Body of pancreas (tissue), 4 donors: Measurements from ENCODE around the gene USP34. TPM values are rescaled to one million over a fixed set of nuclear protein-coding genes. Genes with fewer than 3 reads are reported as not detected.
"Not testable (repeated sequence)": the region's sequence is repeated elsewhere in the genome, so short reads cannot be mapped to it uniquely, and the experiment has no call there.

Experiments
- ATAC-seq: fragments of 150-250 bp; one replicate; pipeline ENCODE4 v1.9.1; 2016
- DNase-seq, 4 donors: peaks; one replicate each; pipeline ENCODE4 v3.0.0-alpha.2; 2019
- H3K27ac ChIP-seq, 4 donors: fragments of 200-600 bp; sonication (generic); 1 replicate in 3 of 4; 2 replicates in 1 of 4; pipeline versions ENCODE4 v1.5.1 to v1.6.1; 2016 to 2019; ENCODE audit warnings: mild to moderate bottlenecking in 1 of 4, mixed read lengths in 1 of 4, moderate library complexity in 1 of 4
- H3K27me3 ChIP-seq, 2 donors: fragments of 200-600 bp; sonication (generic); one replicate each; pipeline ENCODE4 v1.6.0; 2016; ENCODE audit warnings: mild to moderate bottlenecking in 1 of 2
- H3K36me3 ChIP-seq, 2 donors: fragments of 200-600 bp; sonication (generic); replicated peaks in 1 of 2; 2 replicates each; pipeline ENCODE4 v1.5.1; 2016; ENCODE audit warnings: low read depth in 2 of 2; ENCODE audit not compliant: insufficient read depth in 1 of 2
- H3K4me1 ChIP-seq: fragments of 200-600 bp; sonication (generic); one replicate; pipeline ENCODE4 v1.6.0; 2016
- H3K4me3 ChIP-seq, 2 donors: fragments of 200-600 bp; sonication (generic); 1 replicate in 1 of 2; 2 replicates in 1 of 2; pipeline ENCODE4 v1.5.1; 2016 to 2019
- H3K9me3 ChIP-seq, 3 donors: fragments of 200-600 bp; sonication (generic); 1 replicate in 2 of 3; 2 replicates in 1 of 3; pipeline ENCODE4 v1.5.1; 2016
- POLR2A ChIP-seq, 3 donors: fragments of 450-650 bp; IDR thresholded peaks; one replicate each; pipeline ENCODE4 v1.6.1; 2016; ENCODE audit warnings: antibody characterized with exemption in 3 of 3, mild to moderate bottlenecking in 2 of 3
- WGBS, 2 donors: methylation state at CpG; one replicate each; pipeline ENCODE4 v1.1.5; 2017; 5-methylcytosine and 5-hydroxymethylcytosine counted together
- intact Hi-C: fragments of 100-400 bp; cut with DNase I; formaldehyde crosslinking; loops from one replicate; pipeline ENCODE4 v1.15.1; 2023
- total RNA-seq, 2 donors: library from RNA; depleted of rRNA; stranded (reverse); fragments of >200 nt; gene quantifications; one replicate each; pipeline ENCODE4 v1.1.0, GENCODE V29; 2016
- TF ChIP-seq, protein P1 (sequence below), 7 experiments: fragments of 450-650 bp in 4 of 7; fragments of 200-600 bp in 3 of 7; sonication (generic) in 3 of 7; IDR thresholded peaks; one replicate each; pipeline ENCODE4 v1.5.1; 2016 to 2019; ENCODE audit warnings: antibody characterized with exemption in 7 of 7

Gene USP34
- total RNA-seq, 2 donors from 2014 or later, result 87.0 to 96.5 TPM

- ATAC-seq, result no peak
- TF ChIP-seq, protein P1, sequence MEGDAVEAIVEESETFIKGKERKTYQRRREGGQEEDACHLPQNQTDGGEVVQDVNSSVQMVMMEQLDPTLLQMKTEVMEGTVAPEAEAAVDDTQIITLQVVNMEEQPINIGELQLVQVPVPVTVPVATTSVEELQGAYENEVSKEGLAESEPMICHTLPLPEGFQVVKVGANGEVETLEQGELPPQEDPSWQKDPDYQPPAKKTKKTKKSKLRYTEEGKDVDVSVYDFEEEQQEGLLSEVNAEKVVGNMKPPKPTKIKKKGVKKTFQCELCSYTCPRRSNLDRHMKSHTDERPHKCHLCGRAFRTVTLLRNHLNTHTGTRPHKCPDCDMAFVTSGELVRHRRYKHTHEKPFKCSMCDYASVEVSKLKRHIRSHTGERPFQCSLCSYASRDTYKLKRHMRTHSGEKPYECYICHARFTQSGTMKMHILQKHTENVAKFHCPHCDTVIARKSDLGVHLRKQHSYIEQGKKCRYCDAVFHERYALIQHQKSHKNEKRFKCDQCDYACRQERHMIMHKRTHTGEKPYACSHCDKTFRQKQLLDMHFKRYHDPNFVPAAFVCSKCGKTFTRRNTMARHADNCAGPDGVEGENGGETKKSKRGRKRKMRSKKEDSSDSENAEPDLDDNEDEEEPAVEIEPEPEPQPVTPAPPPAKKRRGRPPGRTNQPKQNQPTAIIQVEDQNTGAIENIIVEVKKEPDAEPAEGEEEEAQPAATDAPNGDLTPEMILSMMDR (IDR thresholded peaks at IDR 0.05), result no peak
- no peak for TF ChIP-seq POLR2A (IDR thresholded peaks at IDR 0.05)
- H3K4me3 ChIP-seq, result no peak overlapping the region
- 89 to 90% methylated on average over 2 of the region's 2 CpGs for WGBS, 2 donors
- intact Hi-C loops, result loop anchor here (10.0 kb wide), 1 partner anchor 382 kb away; no protein-coding TSS in a partner anchor
- no peak for DNase-seq
- H3K27me3 ChIP-seq, result no peaks in the 10 kb centered on the region
- H3K36me3 ChIP-seq, result peaks cover 0 to 37% of the 10 kb centered on the region in 2 donors
- H3K4me1 ChIP-seq, result no peaks in the 10 kb centered on the region
- no peaks in the 10 kb centered on the region for H3K9me3 ChIP-seq
- no peak overlapping the region for H3K27ac ChIP-seq
Measured at GRCh38 chr2:61492476-61492875, 21.6 kb upstream of the USP34 start.

DNA sequence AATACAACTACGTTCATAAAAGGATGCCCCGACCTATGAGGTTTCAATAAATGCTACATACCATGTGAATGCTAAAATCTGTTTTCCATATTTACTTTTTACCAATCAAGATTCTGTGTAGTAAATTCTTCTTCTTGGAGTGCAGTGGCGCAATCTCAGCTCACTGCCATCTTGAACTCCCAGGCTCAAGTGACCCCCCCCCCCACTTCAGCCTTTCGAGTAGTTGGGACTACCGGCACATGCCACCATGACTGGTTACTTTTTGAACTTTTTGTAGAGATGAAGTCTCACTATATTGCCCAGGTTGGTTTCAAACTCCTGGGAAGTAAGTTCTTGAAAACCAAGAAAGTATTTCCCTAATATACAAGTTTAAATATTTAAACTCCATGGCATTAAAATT, 14.4 kb upstream of the USP34 start:
- no peaks in the 10 kb centered on the region for H3K27me3 ChIP-seq
- TF ChIP-seq, protein P1 (IDR thresholded peaks at IDR 0.05), result no peak
- TF ChIP-seq POLR2A (IDR thresholded peaks at IDR 0.05), result no peak
- H3K27ac ChIP-seq, result no peak overlapping the region
- no peaks in the 10 kb centered on the region for H3K9me3 ChIP-seq
- intact Hi-C loops, result no loop called here
- no peak overlapping the region for H3K4me3 ChIP-seq
- H3K36me3 ChIP-seq, result peaks cover 5 to 16% of the 10 kb centered on the region in 2 donors
- WGBS, 2 donors, result 95 to 96% methylated on average over 5 of the region's 5 CpGs
- DNase-seq, result no peak
- no peaks in the 10 kb centered on the region for H3K4me1 ChIP-seq
- ATAC-seq, result no peak

GRCh38 chr2:61478086-61478485, 7.2 kb upstream of the USP34 start:
- Histone ChIP-seq H3K4me3 (no peak overlapping the region), H3K27ac (no peak overlapping the region), H3K36me3 (peaks cover 5 to 7% of the 10 kb centered on the region in 2 donors), H3K4me1 (no peaks in the 10 kb centered on the region), H3K27me3 (no peaks in the 10 kb centered on the region), H3K9me3 (no peaks in the 10 kb centered on the region)
- WGBS, 2 donors, result 87 to 90% methylated on average over 6 of the region's 6 CpGs
- TF ChIP-seq POLR2A (IDR thresholded peaks at IDR 0.05), result no peak
- TF ChIP-seq, protein P1 (IDR thresholded peaks at IDR 0.05), result no peak
- DNase-seq, result no peak
- no peak for ATAC-seq
- intact Hi-C loops, result no loop called here

- DNase-seq, H3K27me3 ChIP-seq, H3K4me1 ChIP-seq, H3K36me3 ChIP-seq, H3K27ac ChIP-seq, H3K9me3 ChIP-seq, intact Hi-C loops, ATAC-seq, H3K4me3 ChIP-seq: not testable (repeated sequence)
- WGBS, 2 donors, result 93 to 95% methylated on average over 12 of the region's 12 CpGs
Measured at GRCh38 chr2:61476929-61477589, 6.2 kb upstream of the USP34 start.

GRCh38 chr2:61471905-61472805, 1.3 kb upstream of the USP34 start:
- Histone ChIP-seq H3K4me3 (peak overlapping the region; percentile 78 to 96), H3K27ac (peak overlapping the region; percentile 88 to 99 (median 97)), H3K4me1 (peaks cover 29% of the 10 kb centered on the region), H3K9me3 (peaks cover 0 to 3% (median 0%) of the 10 kb centered on the region in 3 donors), H3K27me3 (no peaks in the 10 kb centered on the region), H3K36me3 (peaks cover 0 to under 1% of the 10 kb centered on the region in 2 donors)
- TF ChIP-seq, protein P1 (IDR thresholded peaks at IDR 0.05), result peak in 1 of 7 experiments; percentile 1
- no peak for TF ChIP-seq POLR2A (IDR thresholded peaks at IDR 0.05)
- WGBS, 2 donors, result 34 to 37% methylated on average over 19 of the region's 19 CpGs
- DNase-seq (peak in 3 of 4 donors; percentile 28 to 46 (median 37)), ATAC-seq (no peak)
- intact Hi-C loops, result no loop called here
